Mammary epithelial cell (primary cell): ENCODE results near the gene RALGAPA2.

ENCODE experiments used
- EZH2 ChIP-seq: IDR thresholded peaks from 2 replicates; pipeline ENCODE4 v1.6.1; 2012; ENCODE audit warnings: low read length, inconsistent platforms, borderline replicate concordance
- TF ChIP-seq, protein P1 (sequence below), 2 donors: IDR thresholded peaks in 1 of 2; conservative IDR thresholded peaks in 1 of 2; 2 replicates each; pipeline ENCODE4 v1.5.1; 2011 to 2012; ENCODE audit warnings: inconsistent platforms in 2 of 2, low read length in 2 of 2, mild to moderate bottlenecking in 2 of 2, control low read depth in 1 of 2, low read depth in 1 of 2; ENCODE audit not compliant: insufficient read depth in 1 of 2; ENCODE audit errors: extremely low read depth in 1 of 2

GRCh38 chr20:20440481-20440880 is 272.0 kb downstream of the RALGAPA2 start:
- TF ChIP-seq, protein P1, sequence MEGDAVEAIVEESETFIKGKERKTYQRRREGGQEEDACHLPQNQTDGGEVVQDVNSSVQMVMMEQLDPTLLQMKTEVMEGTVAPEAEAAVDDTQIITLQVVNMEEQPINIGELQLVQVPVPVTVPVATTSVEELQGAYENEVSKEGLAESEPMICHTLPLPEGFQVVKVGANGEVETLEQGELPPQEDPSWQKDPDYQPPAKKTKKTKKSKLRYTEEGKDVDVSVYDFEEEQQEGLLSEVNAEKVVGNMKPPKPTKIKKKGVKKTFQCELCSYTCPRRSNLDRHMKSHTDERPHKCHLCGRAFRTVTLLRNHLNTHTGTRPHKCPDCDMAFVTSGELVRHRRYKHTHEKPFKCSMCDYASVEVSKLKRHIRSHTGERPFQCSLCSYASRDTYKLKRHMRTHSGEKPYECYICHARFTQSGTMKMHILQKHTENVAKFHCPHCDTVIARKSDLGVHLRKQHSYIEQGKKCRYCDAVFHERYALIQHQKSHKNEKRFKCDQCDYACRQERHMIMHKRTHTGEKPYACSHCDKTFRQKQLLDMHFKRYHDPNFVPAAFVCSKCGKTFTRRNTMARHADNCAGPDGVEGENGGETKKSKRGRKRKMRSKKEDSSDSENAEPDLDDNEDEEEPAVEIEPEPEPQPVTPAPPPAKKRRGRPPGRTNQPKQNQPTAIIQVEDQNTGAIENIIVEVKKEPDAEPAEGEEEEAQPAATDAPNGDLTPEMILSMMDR (conservative IDR thresholded peaks at IDR 0.05 in 1 of 2, IDR thresholded peaks at IDR 0.05 in 1 of 2; ENCODE audit: extremely low read depth in 1 of 2, insufficient read depth in 1 of 2, low read depth in 1 of 2, low read length in 2 of 2) = no peak
- no peak for TF ChIP-seq EZH2
